Activated naive CD8-positive, alpha-beta T cell treated with anti-CD3 and anti-CD28 coated beads, Interleukin-2, amount 10 ng/mL, durations not matched to agents 7 days and 5 days (primary cell): Measurements from ENCODE around the gene PHF14. TPM values are rescaled to one million over a fixed set of nuclear protein-coding genes. Genes with fewer than 3 reads are reported as not detected.

Experiments used
- ATAC-seq: fragments of 150-1000 bp; cut with Tn5 transposase; one replicate; pipeline ENCODE4 v1.10.0; 2021; ENCODE audit warnings: low read depth, moderate library complexity
- POLR2A ChIA-PET: fragments of 350-600 bp; sonication (Branson Sonifier 250); formaldehyde crosslinking; loops from one replicate; lab custom pipeline; 2021; ENCODE audit warnings: antibody characterized with exemption; lab: Charles Lee
- DNase-seq: peaks from one replicate; pipeline ENCODE4 v3.0.0; 2021
- H3K27ac Mint-ChIP-seq: one replicate; pipeline ENCODE4 v1.8.0; 2022; ENCODE audit warnings: mild to moderate bottlenecking, mixed read lengths
- H3K27me3 Mint-ChIP-seq: one replicate; pipeline ENCODE4 v1.8.0; 2022; ENCODE audit warnings: mild to moderate bottlenecking, moderate library complexity, mixed read lengths
- H3K36me3 Mint-ChIP-seq: one replicate; pipeline ENCODE4 v1.8.0; 2021; ENCODE audit warnings: mild to moderate bottlenecking, mixed read lengths
- H3K4me1 Mint-ChIP-seq: one replicate; pipeline ENCODE4 v1.8.0; 2021; ENCODE audit warnings: mixed read lengths
- H3K4me3 Mint-ChIP-seq: one replicate; pipeline ENCODE4 v1.8.0; 2022; ENCODE audit warnings: mild to moderate bottlenecking, moderate library complexity, mixed read lengths
- H3K9me3 Mint-ChIP-seq: one replicate; pipeline ENCODE4 v1.8.0; 2021; ENCODE audit warnings: mixed read lengths
- total RNA-seq, 2 experiments: library from RNA; stranded (reverse); gene quantifications; one replicate each; pipeline ENCODE4 v1.2.3, GENCODE V29; 2021

PHF14 gene
- total RNA-seq, 2 experiments from 2014 or later, result 35.6 to 38.0 TPM

DNA sequence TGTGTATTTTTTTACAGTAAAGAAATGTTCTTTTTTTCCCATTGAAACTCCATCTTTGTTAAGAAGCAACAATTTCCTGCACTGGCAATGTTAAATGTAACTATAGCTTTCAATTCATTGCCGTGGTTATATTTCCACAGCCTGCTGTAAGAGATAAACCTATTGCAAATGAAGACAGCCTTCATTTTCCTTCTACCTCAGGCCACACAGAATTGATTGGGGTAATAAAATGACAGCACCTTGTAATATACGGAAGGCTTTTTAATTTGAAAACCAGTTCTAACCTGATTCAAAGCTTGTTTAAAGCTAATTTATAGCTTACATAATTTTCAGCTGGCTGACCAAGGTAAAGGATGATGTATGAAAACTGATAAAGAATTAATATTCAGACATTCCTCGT lies 161.9 kb downstream of the PHF14 start:
- ATAC-seq, result no peak
- Mint-ChIP-seq H3K27ac (no peak overlapping the region), H3K36me3 (peaks cover 18% of the 10 kb centered on the region), H3K4me3 (no peak overlapping the region), H3K4me1 (peaks cover 6% of the 10 kb centered on the region), H3K27me3 (no peaks in the 10 kb centered on the region), H3K9me3 (no peaks in the 10 kb centered on the region)
- DNase-seq, result no peak
- POLR2A ChIA-PET, result no interaction called here

DNA sequence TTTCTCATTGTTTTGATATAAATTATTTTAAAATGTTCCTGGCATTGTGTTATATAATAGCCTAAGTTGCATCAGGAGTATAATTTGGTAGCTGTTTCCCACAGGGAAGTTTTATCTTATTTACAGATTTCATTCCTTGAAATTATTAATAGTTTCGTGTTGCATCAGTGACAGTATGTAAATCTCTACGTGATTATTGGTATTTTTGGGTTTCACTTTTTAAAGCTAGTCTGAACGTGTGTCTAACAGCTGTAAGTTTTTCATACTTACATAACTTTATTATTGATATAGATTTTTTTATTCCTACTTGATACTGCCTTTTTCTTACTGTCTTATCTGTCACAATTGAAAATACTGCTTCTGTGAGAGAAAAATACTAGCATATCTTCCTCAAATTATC lies 167.9 kb downstream of the PHF14 start:
- POLR2A ChIA-PET, result no interaction called here
- ATAC-seq (no peak), DNase-seq (no peak)
- Mint-ChIP-seq H3K4me1 (no peaks in the 10 kb centered on the region), H3K4me3 (no peak overlapping the region), H3K9me3 (no peaks in the 10 kb centered on the region), H3K36me3 (peaks cover 8% of the 10 kb centered on the region), H3K27ac (no peak overlapping the region), H3K27me3 (no peaks in the 10 kb centered on the region)

DNA sequence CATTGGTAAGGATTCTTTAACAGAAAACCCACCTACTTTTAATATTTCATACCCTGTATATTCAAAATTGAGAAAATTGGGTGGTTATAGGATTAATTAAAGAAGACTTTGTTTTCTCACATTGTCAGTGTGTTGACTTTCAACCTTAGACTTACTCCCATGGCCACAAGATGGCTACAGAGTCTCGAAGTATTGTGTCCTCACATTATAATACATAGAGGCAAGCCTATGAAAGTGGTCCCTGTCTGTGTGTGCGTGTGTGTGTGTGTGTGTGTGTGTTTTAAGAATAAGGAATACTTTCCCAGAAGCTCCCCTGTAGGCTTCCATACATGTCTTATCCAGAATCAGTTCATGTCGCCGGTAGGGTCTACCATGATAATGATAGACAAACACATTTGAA lies 180.0 kb downstream of the PHF14 start:
- no peaks in the 10 kb centered on the region for H3K4me1 Mint-ChIP-seq
- peaks cover 10% of the 10 kb centered on the region for H3K36me3 Mint-ChIP-seq
- H3K9me3 Mint-ChIP-seq, result no peaks in the 10 kb centered on the region
- DNase-seq (no peak), ATAC-seq (no peak)
- POLR2A ChIA-PET, result no interaction called here
- no peak overlapping the region for H3K27ac Mint-ChIP-seq
- no peak overlapping the region for H3K4me3 Mint-ChIP-seq
- H3K27me3 Mint-ChIP-seq, result no peaks in the 10 kb centered on the region

DNA sequence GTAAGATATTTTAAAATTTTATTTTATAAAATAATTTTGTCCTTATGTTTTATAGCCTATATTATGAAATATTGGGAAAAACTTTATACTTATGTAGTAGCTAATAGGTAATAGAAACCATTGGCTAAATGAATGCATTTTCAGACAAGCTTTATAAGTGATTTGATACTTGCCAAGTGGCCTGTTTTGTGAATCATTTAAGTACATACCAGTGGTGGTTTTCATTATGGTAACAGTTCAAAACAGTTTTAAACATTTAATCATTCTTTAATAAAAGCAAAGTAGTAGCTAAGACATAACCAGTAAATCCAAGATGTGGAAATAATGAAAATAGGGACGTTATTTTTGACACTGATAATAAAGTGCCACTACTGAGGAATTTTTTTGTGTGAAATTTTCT lies 182.2 kb downstream of the PHF14 start:
- no peak overlapping the region for H3K4me3 Mint-ChIP-seq
- H3K9me3 Mint-ChIP-seq, result no peaks in the 10 kb centered on the region

GRCh38 chr7:11161499-11161898 lies 187.8 kb downstream of the PHF14 start:
- DNase-seq (no peak), ATAC-seq (no peak)
- Mint-ChIP-seq H3K4me3 (no peak overlapping the region), H3K9me3 (no peaks in the 10 kb centered on the region), H3K27me3 (no peaks in the 10 kb centered on the region), H3K27ac (no peak overlapping the region), H3K4me1 (no peaks in the 10 kb centered on the region), H3K36me3 (peaks cover 3% of the 10 kb centered on the region)
- POLR2A ChIA-PET, result no interaction called here

More for the DNA sequence above, 182.2 kb downstream of the PHF14 start:
- Mint-ChIP-seq H3K27ac (no peak overlapping the region), H3K36me3 (peaks cover 6% of the 10 kb centered on the region), H3K27me3 (no peaks in the 10 kb centered on the region), H3K4me1 (no peaks in the 10 kb centered on the region)
- POLR2A ChIA-PET, result no interaction called here
- ATAC-seq (no peak), DNase-seq (no peak)

GRCh38 chr7:11163220-11163619 lies 189.5 kb downstream of the PHF14 start:
- Mint-ChIP-seq H3K4me1 (no peaks in the 10 kb centered on the region), H3K36me3 (peaks cover 1% of the 10 kb centered on the region), H3K4me3 (no peak overlapping the region), H3K27ac (no peak overlapping the region), H3K9me3 (no peaks in the 10 kb centered on the region), H3K27me3 (no peaks in the 10 kb centered on the region)
- POLR2A ChIA-PET, result no interaction called here
- no peak for DNase-seq
- ATAC-seq, result no peak

DNA sequence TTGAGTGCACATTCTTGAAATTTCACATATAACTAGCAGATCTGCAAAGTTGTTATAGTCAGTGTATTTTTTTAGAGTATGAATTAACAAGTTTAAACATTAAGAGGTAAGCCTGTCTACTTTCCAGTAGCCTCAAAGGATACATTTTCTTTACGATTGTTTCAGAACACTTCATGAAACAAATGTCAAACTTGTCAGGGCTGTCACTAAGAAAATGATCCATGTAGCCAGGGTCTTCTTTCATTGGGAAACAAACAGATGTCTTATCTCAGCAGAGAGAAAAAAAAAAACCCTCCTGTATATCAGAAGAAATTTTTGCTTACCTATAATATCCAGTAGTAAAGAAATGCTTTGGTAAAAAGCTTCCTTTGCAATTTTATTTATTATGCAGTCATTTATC lies 192.4 kb downstream of the PHF14 start:
- POLR2A ChIA-PET, result no interaction called here
- no peaks in the 10 kb centered on the region for H3K9me3 Mint-ChIP-seq
- no peak overlapping the region for H3K4me3 Mint-ChIP-seq

DNA sequence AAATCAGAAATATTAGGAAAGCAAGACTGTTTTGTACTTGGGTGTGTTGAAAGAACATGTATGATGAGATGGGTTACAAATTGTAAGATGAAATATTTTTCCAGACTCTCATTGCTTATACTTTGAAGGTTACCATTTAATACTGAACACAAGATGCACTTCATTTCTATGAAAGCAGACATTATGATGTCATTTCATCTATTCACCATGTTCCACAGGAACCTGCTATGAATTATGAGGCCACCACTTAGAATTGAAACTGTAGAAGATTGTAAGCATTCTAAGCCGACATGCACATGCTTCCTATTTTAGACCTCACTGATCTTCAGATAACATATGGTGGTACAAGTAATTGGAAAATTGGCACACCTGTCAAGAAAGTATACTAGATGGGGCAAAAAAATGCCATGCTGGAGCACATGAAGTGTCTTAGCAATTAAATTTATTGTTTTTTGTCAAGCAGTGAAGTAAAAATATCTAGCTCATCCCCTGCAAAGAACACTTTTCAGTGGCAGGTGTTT lies 195.0 kb downstream of the PHF14 start:
- Mint-ChIP-seq H3K27ac (no peak overlapping the region), H3K4me1 (peaks cover 2% of the 10 kb centered on the region), H3K9me3 (no peaks in the 10 kb centered on the region), H3K36me3 (peaks cover 2% of the 10 kb centered on the region), H3K4me3 (no peak overlapping the region), H3K27me3 (no peaks in the 10 kb centered on the region)
- no peak for DNase-seq
- POLR2A ChIA-PET, result no interaction called here
- ATAC-seq, result no peak

More for the DNA sequence above, 192.4 kb downstream of the PHF14 start:
- ATAC-seq (no peak), DNase-seq (no peak)
- Mint-ChIP-seq H3K36me3 (peaks cover 2% of the 10 kb centered on the region), H3K4me1 (peaks cover 2% of the 10 kb centered on the region), H3K27me3 (no peaks in the 10 kb centered on the region), H3K27ac (no peak overlapping the region)

- Mint-ChIP-seq H3K4me3 (no peak overlapping the region), H3K36me3 (peaks cover 2% of the 10 kb centered on the region), H3K4me1 (peaks cover 2% of the 10 kb centered on the region), H3K27ac (no peak overlapping the region), H3K9me3 (no peaks in the 10 kb centered on the region), H3K27me3 (no peaks in the 10 kb centered on the region)
- DNase-seq (no peak), ATAC-seq (no peak)
- POLR2A ChIA-PET, result no interaction called here
Measured at GRCh38 chr7:11170175-11170574, 196.5 kb downstream of the PHF14 start.

- Mint-ChIP-seq H3K4me3 (no peak overlapping the region), H3K4me1 (peaks cover 2% of the 10 kb centered on the region), H3K27me3 (no peaks in the 10 kb centered on the region), H3K27ac (no peak overlapping the region), H3K36me3 (peaks cover 2% of the 10 kb centered on the region), H3K9me3 (no peaks in the 10 kb centered on the region)
- ATAC-seq (no peak), DNase-seq (no peak)
- POLR2A ChIA-PET, result no interaction called here
Measured at GRCh38 chr7:11170863-11171568, 197.3 kb downstream of the PHF14 start.

GRCh38 chr7:11171569-11172192 lies 198.0 kb downstream of the PHF14 start:
- Mint-ChIP-seq H3K27me3 (no peaks in the 10 kb centered on the region), H3K4me3 (no peak overlapping the region), H3K27ac (no peak overlapping the region), H3K9me3 (no peaks in the 10 kb centered on the region), H3K4me1 (peaks cover 2% of the 10 kb centered on the region), H3K36me3 (peaks cover 2% of the 10 kb centered on the region)
- POLR2A ChIA-PET, result no interaction called here
- ATAC-seq, result no peak
- DNase-seq, result no peak

GRCh38 chr7:11172835-11173234 lies 199.2 kb downstream of the PHF14 start:
- POLR2A ChIA-PET, result no interaction called here
- DNase-seq (no peak), ATAC-seq (no peak)
- Mint-ChIP-seq H3K4me3 (no peak overlapping the region), H3K27me3 (no peaks in the 10 kb centered on the region), H3K27ac (no peak overlapping the region), H3K9me3 (no peaks in the 10 kb centered on the region), H3K36me3 (peaks cover 2% of the 10 kb centered on the region), H3K4me1 (peaks cover 2% of the 10 kb centered on the region)

DNA sequence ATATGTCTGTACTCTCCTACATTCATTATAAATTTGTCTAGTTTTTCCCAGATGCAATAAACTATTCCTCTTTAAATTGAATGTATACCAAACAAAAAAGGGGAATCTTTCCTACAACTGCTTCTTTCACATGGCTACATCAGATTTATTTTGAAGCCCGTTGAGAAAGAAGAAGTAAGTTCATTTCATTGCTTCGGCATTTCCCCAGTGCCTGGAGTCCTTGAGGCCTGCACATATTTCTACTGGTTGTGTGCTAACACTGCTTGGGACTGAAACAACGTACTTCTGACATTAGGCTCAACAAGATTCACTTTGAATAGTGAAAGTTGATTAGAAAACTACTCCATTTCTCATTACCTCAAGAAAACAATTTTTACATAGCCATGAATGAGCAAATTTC lies 201.7 kb downstream of the PHF14 start:
- ATAC-seq (no peak), DNase-seq (no peak)
- POLR2A ChIA-PET, result no interaction called here
- no peaks in the 10 kb centered on the region for H3K27me3 Mint-ChIP-seq
- no peak overlapping the region for H3K27ac Mint-ChIP-seq
- H3K4me3 Mint-ChIP-seq, result no peak overlapping the region
- H3K4me1 Mint-ChIP-seq, result no peaks in the 10 kb centered on the region
- H3K36me3 Mint-ChIP-seq, result no peaks in the 10 kb centered on the region
- no peaks in the 10 kb centered on the region for H3K9me3 Mint-ChIP-seq

- Mint-ChIP-seq H3K27me3 (no peaks in the 10 kb centered on the region), H3K4me1 (no peaks in the 10 kb centered on the region), H3K9me3 (no peaks in the 10 kb centered on the region), H3K4me3 (no peak overlapping the region), H3K36me3 (no peaks in the 10 kb centered on the region), H3K27ac (no peak overlapping the region)
- POLR2A ChIA-PET, result no interaction called here
- ATAC-seq (no peak), DNase-seq (no peak)
Measured at GRCh38 chr7:11175887-11176286, 202.2 kb downstream of the PHF14 start.
